Activated CD8-positive, alpha-beta memory T cell treated with anti-CD3 and anti-CD28 coated beads for 48 hours (primary cell): ENCODE data around the gene NEMP2.
"Not testable (repeated sequence)": the region's sequence is repeated elsewhere in the genome, so short reads cannot be mapped to it uniquely, and the experiment has no call there.

Experiments
- DNase-seq, 3 experiments: peaks; one replicate each; pipeline ENCODE4 v3.0.0-alpha.2; 2020; ENCODE audit warnings: low read depth in 2 of 3, low spot score in 2 of 3

NEMP2 gene

GRCh38 chr2:190526105-190526750, 8.3 kb downstream of the NEMP2 start:
- no peak for DNase-seq

GRCh38 chr2:190524928-190525327, 9.6 kb downstream of the NEMP2 start:
- no peak for DNase-seq

- DNase-seq: no peak
Observed at GRCh38 chr2:190519975-190520767, 14.4 kb downstream of the NEMP2 start.

- DNase-seq: no peak
Observed at GRCh38 chr2:190517468-190517867, 17.1 kb downstream of the NEMP2 start.

- no peak for DNase-seq
Observed at GRCh38 chr2:190515687-190516086, 18.8 kb downstream of the NEMP2 start.

GRCh38 chr2:190514676-190515075, 19.8 kb downstream of the NEMP2 start:
- DNase-seq: no peak

- no peak for DNase-seq
Observed at GRCh38 chr2:190513877-190514276, 20.6 kb downstream of the NEMP2 start.

GRCh38 chr2:190512539-190513095, 21.9 kb downstream of the NEMP2 start:
- DNase-seq: no peak

GRCh38 chr2:190511104-190511503, 23.4 kb downstream of the NEMP2 start:
- no peak for DNase-seq

GRCh38 chr2:190509895-190510294, 24.6 kb downstream of the NEMP2 start:
- DNase-seq: not testable (repeated sequence)

- no peak for DNase-seq
Observed at GRCh38 chr2:190507135-190507534, 27.4 kb downstream of the NEMP2 start.

GRCh38 chr2:190506666-190507065, 27.9 kb downstream of the NEMP2 start:
- no peak for DNase-seq

- no peak for DNase-seq
Observed at GRCh38 chr2:190505696-190506095, 28.8 kb downstream of the NEMP2 start.

GRCh38 chr2:190504912-190505311, 29.6 kb downstream of the NEMP2 start:
- DNase-seq: no peak

- no peak for DNase-seq
Observed at GRCh38 chr2:190503088-190503487, 31.4 kb downstream of the NEMP2 start.

- DNase-seq: no peak
Observed at GRCh38 chr2:190501702-190502407, 32.7 kb downstream of the NEMP2 start.

GRCh38 chr2:190501231-190501630, 33.3 kb downstream of the NEMP2 start:
- no peak for DNase-seq

- no peak for DNase-seq
Observed at GRCh38 chr2:190500054-190500502, 34.4 kb downstream of the NEMP2 start.

- no peak for DNase-seq
Observed at GRCh38 chr2:190499273-190499672, 35.2 kb downstream of the NEMP2 start.

GRCh38 chr2:190497428-190497827, 37.1 kb downstream of the NEMP2 start:
- DNase-seq: no peak

GRCh38 chr2:190494600-190495227, 39.8 kb downstream of the NEMP2 start:
- DNase-seq: not testable (repeated sequence)
